Prostate gland (tissue), 2 donors: Measurements from ENCODE around the gene CAPS. TPM values are rescaled to one million over a fixed set of nuclear protein-coding genes. Genes with fewer than 3 reads are reported as not detected.

ENCODE experiments used
- DNase-seq: peaks from one replicate; pipeline ENCODE4 v3.0.0-alpha.2; 2019; ENCODE audit warnings: low spot score
- H3K27ac ChIP-seq, 2 donors: fragments of 200-600 bp; sonication (generic); 2 replicates each; pipeline ENCODE4 v1.5.1; 2017 to 2019
- H3K27me3 ChIP-seq: fragments of 200-600 bp; sonication (generic); replicated peaks from 2 replicates; pipeline ENCODE4 v1.5.1; 2019; ENCODE audit not compliant: insufficient read depth
- H3K36me3 ChIP-seq, 2 donors: fragments of 200-600 bp; sonication (generic); 1 replicate in 1 of 2; 2 replicates in 1 of 2; pipeline versions ENCODE4 v1.5.1 to v1.8.1; 2017 to 2019
- H3K4me1 ChIP-seq: fragments of 200-600 bp; sonication (generic); replicated peaks from 2 replicates; pipeline ENCODE4 v1.5.1; 2019
- H3K4me3 ChIP-seq, 2 donors: fragments of 200-600 bp; sonication (generic); 2 replicates each; pipeline ENCODE4 v1.5.1; 2017 to 2019
- H3K9me3 ChIP-seq: fragments of 200-600 bp; sonication (generic); 2 replicates; pipeline ENCODE4 v1.5.1; 2017
- CTCF ChIP-seq, 4 experiments: fragments of 200-600 bp in 2 of 4; fragments of 450-650 bp in 2 of 4; sonication (generic) in 2 of 4; IDR thresholded peaks; 1 replicate in 3 of 4; 2 replicates in 1 of 4; pipeline ENCODE4 v1.5.1; 2016 to 2019; ENCODE audit warnings: antibody characterized with exemption in 4 of 4, mild to moderate bottlenecking in 2 of 4, moderate library complexity in 2 of 4
- POLR2A ChIP-seq: fragments of 450-650 bp; IDR thresholded peaks from one replicate; pipeline ENCODE4 v1.6.1; 2016; ENCODE audit warnings: antibody characterized with exemption, mild to moderate bottlenecking
- POLR2AphosphoS5 ChIP-seq: sonication (generic); formaldehyde crosslinking; IDR thresholded peaks from one replicate; pipeline ENCODE4 v1.6.1; 2017; ENCODE audit warnings: antibody characterized with exemption
- WGBS: methylation state at CpG from one replicate; pipeline ENCODE4 v1.1.5; 2018; 5-methylcytosine and 5-hydroxymethylcytosine counted together
- intact Hi-C: fragments of 100-400 bp; cut with DNase I; formaldehyde crosslinking; loops from one replicate; pipeline ENCODE4 v1.14.2; 2022
- total RNA-seq, 2 donors: library from RNA; depleted of rRNA; stranded (reverse); fragments of >200 nt; gene quantifications; one replicate each; pipeline ENCODE4 v1.1.0, GENCODE V29; 2016

Gene CAPS
- total RNA-seq, 2 donors from 2014 or later: 27.9 to 36.8 TPM

GRCh38 chr19:5914946-5915781 lies 1.1 kb downstream of the CAPS start:
- Histone ChIP-seq H3K36me3 (peaks cover 6 to 10% of the 10 kb centered on the region in 2 donors), H3K27me3 (no peaks in the 10 kb centered on the region), H3K27ac (peak overlapping the region; percentile 63 to 71), H3K4me3 (peak overlapping the region in 1 of 2 donors; percentile 10), H3K4me1 (peaks cover 17% of the 10 kb centered on the region), H3K9me3 (no peaks in the 10 kb centered on the region)
- DNase-seq: peak; percentile 61
- no peak for TF ChIP-seq POLR2A
- TF ChIP-seq POLR2AphosphoS5: peak; percentile 59
- peak in 2 of 4 experiments; percentile 32 to 40 for TF ChIP-seq CTCF (IDR thresholded peaks at IDR 0.05)
- intact Hi-C loops: no loop called here
- 65% methylated on average over 40 of the region's 42 CpGs for WGBS

DNA sequence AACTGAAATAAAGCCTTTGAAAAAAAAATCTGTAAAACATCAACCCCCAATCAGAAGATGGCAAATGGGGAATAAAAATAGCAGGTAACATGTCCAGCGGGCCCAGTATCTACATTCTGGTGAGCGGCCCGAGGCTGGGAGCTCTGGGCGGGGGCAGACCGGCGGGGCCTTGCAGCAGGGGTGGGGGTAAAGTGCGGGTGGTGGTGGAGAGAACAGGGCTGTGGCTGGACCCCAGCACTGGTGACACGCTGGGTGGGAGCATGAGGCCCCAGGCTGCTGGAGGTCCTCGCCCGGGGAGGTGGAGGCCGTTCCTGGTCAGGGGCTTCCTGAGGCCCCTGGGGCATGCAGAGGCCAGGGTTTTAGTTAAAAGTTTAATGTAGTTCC lies 1.7 kb downstream of the CAPS start:
- no peaks in the 10 kb centered on the region for H3K27me3 ChIP-seq
- no peak for DNase-seq
- H3K9me3 ChIP-seq: no peaks in the 10 kb centered on the region
- H3K36me3 ChIP-seq: peaks cover 6 to 10% of the 10 kb centered on the region in 2 donors
- 67% methylated on average over 11 of the region's 11 CpGs for WGBS
- H3K27ac ChIP-seq: peak overlapping the region; percentile 63 to 71
- TF ChIP-seq POLR2AphosphoS5 (no peak), CTCF (IDR thresholded peaks at IDR 0.05) (no peak), POLR2A (no peak)
- intact Hi-C loops: no loop called here
- H3K4me3 ChIP-seq: no peak overlapping the region
- H3K4me1 ChIP-seq: peaks cover 17% of the 10 kb centered on the region

- DNase-seq: no peak
- TF ChIP-seq POLR2A (no peak), CTCF (IDR thresholded peaks at IDR 0.05) (no peak), POLR2AphosphoS5 (no peak)
- Histone ChIP-seq H3K4me1 (peaks cover 17% of the 10 kb centered on the region), H3K27ac (peak overlapping the region in 1 of 2 donors; percentile 71), H3K9me3 (no peaks in the 10 kb centered on the region), H3K4me3 (no peak overlapping the region), H3K36me3 (peaks cover 6 to 10% of the 10 kb centered on the region in 2 donors), H3K27me3 (no peaks in the 10 kb centered on the region)
- WGBS: 48% methylated on average over 14 of the region's 14 CpGs
- intact Hi-C loops: no loop called here
These were observed 2.2 kb downstream of the CAPS start for GRCh38 chr19:5916181-5916708.

DNA sequence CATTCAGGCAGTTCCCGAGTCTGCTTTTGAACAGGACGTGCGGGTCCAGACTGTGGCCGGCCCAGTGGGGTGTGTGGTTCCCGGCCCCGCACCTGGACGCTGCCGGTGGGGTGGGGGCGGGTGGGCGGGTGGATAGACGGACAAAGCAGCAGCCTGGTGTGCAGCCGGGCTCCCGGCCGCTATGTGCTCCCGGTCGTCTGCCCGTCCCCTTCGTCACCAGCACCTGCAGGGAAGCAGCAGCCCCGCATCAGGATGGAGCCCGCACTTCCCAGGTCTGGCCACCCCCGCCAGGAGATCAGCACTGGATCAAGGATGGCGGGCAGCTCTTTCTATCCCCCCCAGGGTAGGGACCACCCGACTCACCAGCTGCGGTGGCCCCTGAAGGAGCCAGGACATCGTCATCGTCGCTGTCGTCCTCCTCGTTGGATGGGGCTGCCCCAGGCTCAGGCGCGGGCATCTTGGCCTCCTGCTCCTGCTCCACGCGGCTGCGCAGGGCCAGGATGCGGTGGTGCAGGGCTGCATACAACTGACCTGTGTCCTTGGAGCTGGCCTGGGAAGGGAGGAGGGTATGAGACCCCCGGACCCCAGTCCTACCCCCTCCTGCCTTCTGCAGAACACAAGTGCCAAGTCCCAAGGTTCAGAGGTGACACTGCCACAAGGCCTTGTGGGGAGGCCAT lies 3.5 kb downstream of the CAPS start:
- Histone ChIP-seq H3K4me3 (no peak overlapping the region), H3K27ac (no peak overlapping the region), H3K36me3 (peaks cover 9 to 10% of the 10 kb centered on the region in 2 donors), H3K9me3 (no peaks in the 10 kb centered on the region), H3K4me1 (peaks cover 17% of the 10 kb centered on the region), H3K27me3 (no peaks in the 10 kb centered on the region)
- TF ChIP-seq POLR2AphosphoS5: no peak
- TF ChIP-seq CTCF (IDR thresholded peaks at IDR 0.05): no peak
- no peak for TF ChIP-seq POLR2A
- intact Hi-C loops: no loop called here
- 87% methylated on average over 36 of the region's 36 CpGs for WGBS
- DNase-seq: no peak
